ENCODE data around the gene ZNF385C.

DNA sequence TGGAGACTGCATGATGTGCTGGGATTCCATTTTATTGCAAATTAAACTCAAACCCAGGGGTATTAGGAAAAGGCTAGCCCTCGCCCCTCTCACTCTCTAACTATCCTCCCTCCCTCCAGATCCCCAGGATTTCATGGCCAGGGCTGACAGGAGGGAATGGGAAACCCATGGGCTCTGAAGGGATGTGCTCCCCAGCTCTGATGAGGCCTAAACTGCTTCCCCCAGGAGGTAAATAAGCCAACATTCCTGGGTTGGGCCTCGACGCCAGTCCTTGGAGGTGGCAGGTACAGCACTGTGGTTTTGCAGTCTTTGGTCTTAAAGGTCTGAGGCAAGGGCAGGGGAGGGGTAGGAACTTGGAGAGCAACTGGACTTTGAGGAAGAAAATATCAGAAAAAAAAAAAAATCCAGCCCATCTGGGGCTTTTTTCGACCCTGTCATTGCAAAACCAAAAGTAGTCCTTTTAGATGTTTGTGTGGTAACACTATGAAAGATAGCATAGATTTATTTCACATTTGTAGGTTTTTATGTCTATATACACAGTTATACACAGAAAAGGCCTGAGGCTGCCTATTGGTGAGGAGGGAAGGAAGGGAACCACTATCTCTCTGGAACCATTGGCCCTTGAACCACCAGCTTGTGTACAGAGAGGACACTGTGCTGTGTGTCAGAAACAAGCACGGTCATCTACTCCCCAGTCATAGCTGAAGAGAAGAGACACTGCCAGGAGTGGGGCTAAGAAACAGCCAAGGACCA is 59.9 kb downstream of the ZNF385C start:
- TF ChIP-seq, protein P1, sequence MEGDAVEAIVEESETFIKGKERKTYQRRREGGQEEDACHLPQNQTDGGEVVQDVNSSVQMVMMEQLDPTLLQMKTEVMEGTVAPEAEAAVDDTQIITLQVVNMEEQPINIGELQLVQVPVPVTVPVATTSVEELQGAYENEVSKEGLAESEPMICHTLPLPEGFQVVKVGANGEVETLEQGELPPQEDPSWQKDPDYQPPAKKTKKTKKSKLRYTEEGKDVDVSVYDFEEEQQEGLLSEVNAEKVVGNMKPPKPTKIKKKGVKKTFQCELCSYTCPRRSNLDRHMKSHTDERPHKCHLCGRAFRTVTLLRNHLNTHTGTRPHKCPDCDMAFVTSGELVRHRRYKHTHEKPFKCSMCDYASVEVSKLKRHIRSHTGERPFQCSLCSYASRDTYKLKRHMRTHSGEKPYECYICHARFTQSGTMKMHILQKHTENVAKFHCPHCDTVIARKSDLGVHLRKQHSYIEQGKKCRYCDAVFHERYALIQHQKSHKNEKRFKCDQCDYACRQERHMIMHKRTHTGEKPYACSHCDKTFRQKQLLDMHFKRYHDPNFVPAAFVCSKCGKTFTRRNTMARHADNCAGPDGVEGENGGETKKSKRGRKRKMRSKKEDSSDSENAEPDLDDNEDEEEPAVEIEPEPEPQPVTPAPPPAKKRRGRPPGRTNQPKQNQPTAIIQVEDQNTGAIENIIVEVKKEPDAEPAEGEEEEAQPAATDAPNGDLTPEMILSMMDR (IDR thresholded peaks at IDR 0.05), result no peak
- TF ChIP-seq POLR2A (IDR thresholded peaks at IDR 0.05), result no peak
